Transverse colon (tissue), 4 donors: ENCODE data around the gene ZNF496.

Experiments used
- EP300 ChIP-seq: sonication (generic); formaldehyde crosslinking; IDR thresholded peaks from one replicate; pipeline ENCODE4 v1.6.1; 2017; ENCODE audit warnings: antibody characterized with exemption, low read depth
- POLR2A ChIP-seq: fragments of 450-650 bp; IDR thresholded peaks from one replicate; pipeline ENCODE4 v1.6.1; 2016; ENCODE audit warnings: antibody characterized with exemption, mild to moderate bottlenecking, moderate library complexity
- POLR2AphosphoS5 ChIP-seq, 3 donors: sonication (generic); formaldehyde crosslinking; IDR thresholded peaks; one replicate each; pipeline ENCODE4 v1.6.1; 2016; ENCODE audit warnings: antibody characterized with exemption in 3 of 3
- TF ChIP-seq, protein P1 (sequence below), 5 experiments: fragments of 200-600 bp in 3 of 5; fragments of 450-650 bp in 2 of 5; sonication (generic) in 3 of 5; IDR thresholded peaks; 1 replicate in 2 of 5; 2 replicates in 3 of 5; pipeline ENCODE4 v1.5.1; 2016 to 2017; ENCODE audit warnings: antibody characterized with exemption in 5 of 5, inconsistent platforms in 3 of 5, mild to moderate bottlenecking in 2 of 5, moderate library complexity in 1 of 5

DNA sequence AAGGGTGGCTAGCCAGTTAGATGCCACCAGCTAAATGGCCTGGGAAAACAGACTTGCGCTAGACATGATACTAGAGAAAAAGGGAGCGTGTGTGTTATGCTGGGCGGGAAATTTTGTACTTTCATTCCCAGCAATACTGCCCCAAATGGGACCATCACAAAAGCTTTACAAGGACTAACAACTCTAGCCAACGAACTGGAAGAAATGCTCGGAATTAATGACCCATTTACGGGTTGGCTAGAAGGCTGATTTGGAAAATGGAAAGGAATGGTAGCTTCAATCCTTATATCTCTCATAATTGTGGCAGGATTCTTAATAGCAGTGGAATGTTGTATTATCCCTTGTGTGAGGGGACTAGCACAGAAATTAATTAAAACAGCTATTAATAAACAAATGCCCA lies 27.9 kb upstream of the ZNF496 start:
- TF ChIP-seq, protein P1, sequence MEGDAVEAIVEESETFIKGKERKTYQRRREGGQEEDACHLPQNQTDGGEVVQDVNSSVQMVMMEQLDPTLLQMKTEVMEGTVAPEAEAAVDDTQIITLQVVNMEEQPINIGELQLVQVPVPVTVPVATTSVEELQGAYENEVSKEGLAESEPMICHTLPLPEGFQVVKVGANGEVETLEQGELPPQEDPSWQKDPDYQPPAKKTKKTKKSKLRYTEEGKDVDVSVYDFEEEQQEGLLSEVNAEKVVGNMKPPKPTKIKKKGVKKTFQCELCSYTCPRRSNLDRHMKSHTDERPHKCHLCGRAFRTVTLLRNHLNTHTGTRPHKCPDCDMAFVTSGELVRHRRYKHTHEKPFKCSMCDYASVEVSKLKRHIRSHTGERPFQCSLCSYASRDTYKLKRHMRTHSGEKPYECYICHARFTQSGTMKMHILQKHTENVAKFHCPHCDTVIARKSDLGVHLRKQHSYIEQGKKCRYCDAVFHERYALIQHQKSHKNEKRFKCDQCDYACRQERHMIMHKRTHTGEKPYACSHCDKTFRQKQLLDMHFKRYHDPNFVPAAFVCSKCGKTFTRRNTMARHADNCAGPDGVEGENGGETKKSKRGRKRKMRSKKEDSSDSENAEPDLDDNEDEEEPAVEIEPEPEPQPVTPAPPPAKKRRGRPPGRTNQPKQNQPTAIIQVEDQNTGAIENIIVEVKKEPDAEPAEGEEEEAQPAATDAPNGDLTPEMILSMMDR (IDR thresholded peaks at IDR 0.05): no peak
- TF ChIP-seq POLR2A: no peak
- TF ChIP-seq POLR2AphosphoS5 (IDR thresholded peaks at IDR 0.05): no peak
- TF ChIP-seq EP300: no peak
